Muscle of leg (tissue), 11 donors: ENCODE data around the gene TP53I11. TPM values are rescaled to one million over a fixed set of nuclear protein-coding genes. Genes with fewer than 3 reads are reported as not detected.
A peak's percentile ranks its signal among the peaks of the same experiment; 100 is the strongest.

Experiments used
- DNase-seq: peaks from one replicate; pipeline ENCODE4 v3.0.0; 2013
- H3K27ac ChIP-seq: one replicate; pipeline ENCODE4 v1.5.1; 2013; ENCODE audit warnings: mild to moderate bottlenecking, low read length, control low read depth
- H3K27me3 ChIP-seq: one replicate; pipeline ENCODE4 v1.6.1; 2013; ENCODE audit warnings: low read length; ENCODE audit not compliant: control insufficient read depth, insufficient read depth
- H3K36me3 ChIP-seq: one replicate; pipeline ENCODE4 v1.6.1; 2013; ENCODE audit warnings: low read length; ENCODE audit not compliant: control insufficient read depth, insufficient read depth
- H3K4me1 ChIP-seq: one replicate; pipeline ENCODE4 v1.6.1; 2013; ENCODE audit warnings: low read length; ENCODE audit not compliant: control insufficient read depth, insufficient read depth
- H3K4me3 ChIP-seq: one replicate; pipeline ENCODE4 v1.5.1; 2013; ENCODE audit warnings: low read length, control low read depth
- H3K9me3 ChIP-seq: replicated peaks from 2 replicates; pipeline ENCODE4 v1.6.1; 2013; ENCODE audit warnings: low read depth, low read length; ENCODE audit not compliant: control insufficient read depth
- WGBS: methylation state at CpG from one replicate; pipeline ENCODE4 v1.1.5; 2013; ENCODE audit warnings: missing lambda C conversion rate; ENCODE audit not compliant: insufficient coverage; 5-methylcytosine and 5-hydroxymethylcytosine counted together
- polyA plus RNA-seq, 8 donors: library from polyadenylated mRNA; unstranded; fragments of 120-200 nt; gene quantifications; one replicate each; pipeline versions ENCODE4 v1.2.1 to v1.2.3, GENCODE V29; 2013; ENCODE audit warnings: inconsistent platforms in 1 of 8, low replicate concordance in 1 of 8; ENCODE audit not compliant: insufficient read length in 8 of 8, insufficient read depth in 1 of 8
- total RNA-seq: library from RNA; stranded (reverse); fragments of 120-200 nt; gene quantifications from one replicate; pipeline ENCODE4 v1.2.4, GENCODE V29; 2013

The TP53I11 gene
- total and polyA plus RNA-seq, 9 donors: 14.7 to 56.1 (median 46.3) TPM

- Histone ChIP-seq H3K4me3 (no peak overlapping the region), H3K27me3 (peaks cover 5% of the 10 kb centered on the region), H3K36me3 (peaks cover 3% of the 10 kb centered on the region), H3K4me1 (peaks cover 10% of the 10 kb centered on the region), H3K27ac (no peak overlapping the region), H3K9me3 (no peaks in the 10 kb centered on the region)
- WGBS: 79% methylated on average over 13 of the region's 14 CpGs
- DNase-seq: no peak
These were observed 41.1 kb downstream of the TP53I11 start for GRCh38 chr11:44909557-44909956.

DNA sequence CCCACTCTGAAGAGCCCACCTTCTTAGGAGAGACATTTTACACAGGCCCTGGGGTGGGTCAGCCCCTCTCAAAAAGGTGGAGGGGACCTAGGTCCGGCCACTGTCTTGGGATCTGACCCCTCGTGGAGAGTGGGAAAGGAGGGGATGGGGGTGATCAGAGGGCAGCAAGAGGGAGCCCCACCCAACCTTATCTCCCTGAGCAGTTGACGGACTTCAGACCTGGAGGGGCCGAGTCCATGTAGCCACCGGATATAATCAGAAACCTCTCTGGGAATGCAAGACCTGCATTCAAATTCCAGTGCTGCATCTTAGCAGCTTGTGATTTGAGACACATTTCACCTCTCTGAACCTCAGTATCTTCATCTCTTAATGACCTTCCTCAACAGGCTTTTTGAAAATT is 44.0 kb downstream of the TP53I11 start:
- no peak overlapping the region for H3K4me3 ChIP-seq
- peaks cover 10% of the 10 kb centered on the region for H3K4me1 ChIP-seq
- H3K27ac ChIP-seq: no peak overlapping the region
- DNase-seq: no peak
- no peaks in the 10 kb centered on the region for H3K36me3 ChIP-seq
- H3K9me3 ChIP-seq: no peaks in the 10 kb centered on the region
- 48% methylated on average over 4 of the region's 5 CpGs for WGBS
- H3K27me3 ChIP-seq: peaks cover 5% of the 10 kb centered on the region

DNA sequence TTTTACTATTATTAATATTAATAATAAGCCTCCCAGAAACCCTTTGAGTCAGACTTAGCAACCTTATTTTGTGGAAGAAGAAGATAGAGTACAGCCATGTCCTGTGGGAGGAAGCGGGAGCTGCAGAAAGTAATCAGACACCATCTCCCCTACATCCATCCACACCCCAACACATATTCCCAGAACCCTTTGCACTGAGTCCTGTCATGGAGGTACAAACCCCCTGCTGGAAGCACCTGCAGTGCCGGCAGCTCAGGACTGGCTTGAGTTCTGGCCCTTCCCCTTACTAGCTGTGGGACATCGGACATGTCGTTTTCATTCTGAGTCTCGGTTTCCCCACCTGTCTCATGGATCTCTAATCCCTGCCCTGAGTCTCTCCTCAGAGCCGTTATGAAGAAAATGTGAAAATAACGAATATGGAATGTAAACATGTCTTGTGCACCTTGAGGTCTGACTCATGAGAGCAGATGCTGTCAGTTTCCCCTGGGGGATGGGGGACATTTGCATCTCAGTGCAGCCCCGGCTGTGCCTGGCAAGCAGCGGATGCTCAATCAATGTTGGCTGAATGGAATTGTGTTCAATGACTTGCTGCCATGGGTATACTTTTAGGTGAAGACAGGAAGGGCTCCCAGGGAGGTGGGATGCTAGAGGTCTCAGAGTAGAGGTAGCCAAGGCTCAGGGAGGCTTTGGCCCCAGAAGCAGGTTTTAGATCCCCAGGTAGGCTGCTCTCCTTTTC is 45.4 kb downstream of the TP53I11 start:
- Histone ChIP-seq H3K36me3 (no peaks in the 10 kb centered on the region), H3K4me1 (no peaks in the 10 kb centered on the region), H3K27ac (no peak overlapping the region), H3K9me3 (no peaks in the 10 kb centered on the region), H3K4me3 (no peak overlapping the region), H3K27me3 (peaks cover 2% of the 10 kb centered on the region)
- 58% methylated on average over 6 of the region's 9 CpGs for WGBS
- DNase-seq: no peak

DNA sequence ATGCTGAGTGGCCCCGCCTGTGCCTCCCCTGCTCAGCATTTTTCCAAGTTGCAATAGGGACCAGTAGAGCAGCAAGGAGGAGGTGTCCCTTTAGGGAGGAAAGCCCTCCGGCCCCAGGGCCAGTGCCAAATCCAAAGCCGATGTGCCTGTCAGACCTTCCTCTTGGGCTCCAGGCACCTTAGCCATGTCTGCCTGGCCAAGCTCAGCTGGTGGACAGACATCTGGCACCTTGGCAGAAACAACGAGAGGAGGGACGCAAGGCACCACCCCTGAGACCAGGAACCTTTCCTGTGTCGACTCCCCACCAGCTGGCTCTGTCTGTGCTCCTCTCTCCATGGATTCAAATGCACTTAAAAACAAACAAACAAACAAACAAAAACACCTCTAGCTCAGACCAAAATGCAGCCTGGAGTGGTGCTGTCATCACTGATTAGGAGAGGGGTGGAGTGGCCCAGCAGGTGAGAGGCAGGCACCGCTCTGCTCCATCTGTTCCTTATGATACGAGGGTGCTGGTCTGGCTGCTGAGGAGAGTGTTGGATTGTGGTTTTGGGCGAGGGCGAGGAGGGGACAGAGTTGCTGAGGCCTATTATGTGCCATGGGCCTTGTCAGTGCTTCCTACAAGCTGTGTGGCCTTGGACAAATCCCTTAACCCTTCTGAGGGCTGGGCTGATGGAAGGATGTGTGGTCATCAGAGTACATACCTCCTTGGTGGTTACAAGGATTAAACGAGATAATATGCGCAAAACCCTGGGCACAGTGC is 46.2 kb downstream of the TP53I11 start:
- Histone ChIP-seq H3K27me3 (peaks cover 5% of the 10 kb centered on the region), H3K4me1 (no peaks in the 10 kb centered on the region), H3K36me3 (no peaks in the 10 kb centered on the region), H3K27ac (no peak overlapping the region), H3K9me3 (no peaks in the 10 kb centered on the region), H3K4me3 (no peak overlapping the region)
- no peak for DNase-seq
- 74% methylated on average over 7 of the region's 12 CpGs for WGBS

DNA sequence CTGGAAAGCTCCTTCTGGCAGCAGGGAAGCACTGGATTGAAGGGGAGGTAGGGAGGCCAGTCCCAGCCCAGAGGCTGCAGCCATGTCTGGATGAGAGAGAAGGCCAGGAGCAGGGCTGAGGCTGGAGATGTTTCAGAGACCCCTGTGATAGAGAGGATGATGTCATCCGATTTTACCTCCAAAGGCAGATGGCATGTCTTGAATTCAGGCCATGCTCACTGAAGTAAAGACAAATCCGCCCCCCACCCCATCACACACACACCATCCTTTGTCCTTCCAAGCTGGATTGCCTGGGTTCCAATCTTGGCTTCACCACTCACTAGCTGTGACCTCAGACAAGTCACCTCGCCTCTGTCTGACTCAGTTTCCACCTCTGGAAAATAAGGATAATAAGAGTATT is 47.2 kb downstream of the TP53I11 start:
- H3K4me1 ChIP-seq: no peaks in the 10 kb centered on the region
- no peak overlapping the region for H3K4me3 ChIP-seq
- WGBS: 100% methylated on average over 1 of the region's 3 CpGs
- H3K27ac ChIP-seq: no peak overlapping the region
- peaks cover under 1% of the 10 kb centered on the region for H3K9me3 ChIP-seq
- DNase-seq: no peak
- no peaks in the 10 kb centered on the region for H3K36me3 ChIP-seq
- H3K27me3 ChIP-seq: peaks cover 5% of the 10 kb centered on the region

- H3K4me1 ChIP-seq: no peaks in the 10 kb centered on the region
- peaks cover 5% of the 10 kb centered on the region for H3K27me3 ChIP-seq
- no peak overlapping the region for H3K27ac ChIP-seq
- DNase-seq: no peak
- 84% methylated on average over 6 of the region's 7 CpGs for WGBS
- no peak overlapping the region for H3K4me3 ChIP-seq
- H3K9me3 ChIP-seq: peaks cover 5% of the 10 kb centered on the region
- H3K36me3 ChIP-seq: no peaks in the 10 kb centered on the region
These were observed 47.6 kb downstream of the TP53I11 start for GRCh38 chr11:44903035-44903434.

- Histone ChIP-seq H3K36me3 (peaks cover 4% of the 10 kb centered on the region), H3K4me1 (no peaks in the 10 kb centered on the region), H3K27me3 (peaks cover 5% of the 10 kb centered on the region), H3K4me3 (no peak overlapping the region), H3K9me3 (peaks cover 5% of the 10 kb centered on the region), H3K27ac (no peak overlapping the region)
- WGBS: 96% methylated on average over 3 of the region's 5 CpGs
- DNase-seq: no peak
These were observed 48.9 kb downstream of the TP53I11 start for GRCh38 chr11:44901786-44902185.

DNA sequence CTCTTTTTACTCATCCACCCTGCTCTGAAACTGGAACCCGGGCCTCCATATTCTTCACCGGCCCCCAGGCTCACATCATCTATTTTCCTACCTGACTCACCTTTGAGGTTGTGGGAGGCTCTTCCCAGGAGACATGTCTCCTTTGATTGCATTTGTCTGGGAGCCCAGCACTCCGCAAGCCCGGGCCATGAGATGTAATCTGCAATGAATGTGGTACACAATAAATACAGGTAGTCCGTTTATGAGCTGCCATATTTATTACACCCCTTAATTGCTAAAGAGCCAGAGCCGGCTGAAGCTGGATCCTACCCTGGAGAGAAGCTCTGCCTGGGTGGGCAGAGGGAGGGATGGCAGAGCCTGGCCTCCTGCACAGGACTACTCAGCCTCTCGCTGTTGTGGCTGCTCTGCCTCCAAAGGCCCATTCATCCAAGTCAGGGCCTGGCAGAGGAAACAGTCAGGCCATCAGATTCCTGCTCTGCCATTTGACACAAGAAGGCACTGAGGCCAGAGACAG is 49.5 kb downstream of the TP53I11 start:
- Histone ChIP-seq H3K9me3 (peaks cover 5% of the 10 kb centered on the region), H3K36me3 (peaks cover 4% of the 10 kb centered on the region), H3K4me1 (no peaks in the 10 kb centered on the region), H3K27me3 (peaks cover 3% of the 10 kb centered on the region), H3K4me3 (no peak overlapping the region), H3K27ac (no peak overlapping the region)
- WGBS: 67% methylated on average over 1 of the region's 7 CpGs
- DNase-seq: no peak

- Histone ChIP-seq H3K4me1 (no peaks in the 10 kb centered on the region), H3K9me3 (peaks cover 5% of the 10 kb centered on the region), H3K36me3 (peaks cover 4% of the 10 kb centered on the region), H3K4me3 (no peak overlapping the region), H3K27ac (no peak overlapping the region), H3K27me3 (peaks cover 3% of the 10 kb centered on the region)
- peak; percentile 61 for DNase-seq
- WGBS: 91% methylated on average over 1 of the region's 3 CpGs
These were observed 50.7 kb downstream of the TP53I11 start for GRCh38 chr11:44899959-44900358.

DNA sequence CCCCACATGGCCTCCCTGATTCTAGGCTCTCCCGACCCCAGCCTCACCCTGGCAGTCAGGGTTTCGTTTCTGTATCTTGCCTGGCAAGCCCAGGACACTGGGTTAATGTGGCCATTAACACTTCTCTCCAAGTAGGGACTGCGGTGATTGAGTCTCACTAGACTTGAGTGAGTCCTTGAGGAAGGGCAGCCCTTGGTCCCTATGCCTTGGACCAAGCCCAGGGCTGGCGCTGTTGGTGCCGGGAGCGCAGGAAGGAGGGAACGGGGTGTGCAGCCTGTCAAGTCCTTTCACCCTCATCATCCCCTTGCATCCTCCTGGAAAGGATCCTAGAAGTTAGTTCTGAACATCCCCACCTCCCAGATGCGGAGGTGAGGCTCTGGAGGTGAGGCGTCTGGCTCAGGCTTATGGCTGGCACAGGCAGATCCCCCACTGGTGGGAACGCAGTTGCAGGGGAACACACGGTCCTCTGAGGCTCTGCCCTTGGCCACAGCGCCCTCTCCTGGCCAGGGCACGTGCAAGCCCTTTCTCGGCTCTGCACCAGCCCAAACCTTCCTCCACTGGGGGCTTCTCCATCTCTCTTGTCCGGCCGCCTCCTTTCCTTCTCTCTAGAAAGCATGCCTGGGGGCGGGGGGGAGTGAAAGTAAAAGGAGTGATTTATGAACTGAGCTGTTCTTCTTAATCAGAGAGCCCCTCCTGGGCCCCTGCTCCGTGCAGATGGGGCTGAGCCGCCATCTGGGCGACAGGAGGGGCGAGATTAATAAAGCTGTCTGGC is 56.7 kb downstream of the TP53I11 start:
- Histone ChIP-seq H3K4me1 (peaks cover 26% of the 10 kb centered on the region), H3K27me3 (no peaks in the 10 kb centered on the region), H3K9me3 (peaks cover 5% of the 10 kb centered on the region), H3K4me3 (no peak overlapping the region), H3K27ac (peak overlapping the region; percentile 4), H3K36me3 (peaks cover 4% of the 10 kb centered on the region)
- 20% methylated on average over 8 of the region's 21 CpGs for WGBS
- peak; percentile 69 for DNase-seq
